SH-SY5Y (cell line): ENCODE measurements around the gene MAN1B1.

Source experiments
- GATA2 ChIP-seq: IDR thresholded peaks from 2 replicates; pipeline ENCODE4 v1.6.1; 2011; ENCODE audit warnings: mild to moderate bottlenecking, low read depth, low read length
- GATA3 ChIP-seq: IDR thresholded peaks from 2 replicates; pipeline ENCODE4 v1.6.1; 2011; ENCODE audit warnings: low read depth, mild to moderate bottlenecking, low read length, moderate library complexity

- TF ChIP-seq GATA2: no peak
- TF ChIP-seq GATA3: no peak
These were observed 42.8 kb downstream of the MAN1B1 start for GRCh38 chr9:137129456-137130175.
